A673 (cell line): ENCODE data around the gene LRP1. TPM values are rescaled to one million over a fixed set of nuclear protein-coding genes. Genes with fewer than 3 reads are reported as not detected.

Experiments used
- BruUV-seq: library from RNA; stranded (reverse); fragments of 400-500 nt; replicated peaks from 2 replicates; lab custom pipeline; 2021; lab: Mats Ljungman, UMichigan
- CTCF ChIA-PET: fragments of 300-600 bp; sonication (Branson Sonifier 250); formaldehyde crosslinking; loops from one replicate; lab custom pipeline; 2022; ENCODE audit warnings: antibody characterized with exemption; lab: Charles Lee
- POLR2A ChIA-PET: fragments of 300-600 bp; sonication (Branson Sonifier 250); formaldehyde crosslinking; loops from one replicate; lab custom pipeline; 2022; ENCODE audit warnings: antibody characterized with exemption; ENCODE audit not compliant: low non-redundant PET; lab: Charles Lee
- DNase-seq: peaks from one replicate; pipeline ENCODE4 v3.0.0-alpha.2; 2015; ENCODE audit warnings: low spot score
- H3K27ac ChIP-seq: fragments of 200-600 bp; sonication (generic); 2 replicates; pipeline ENCODE4 v1.5.1; 2016; ENCODE audit warnings: mixed run types, low read depth, mild to moderate bottlenecking, mixed read lengths, antibody characterized with exemption, low read length; ENCODE audit not compliant: poor library complexity, severe bottlenecking
- H3K27me3 ChIP-seq: fragments of 200-600 bp; sonication (generic); replicated peaks from 2 replicates; pipeline ENCODE4 v1.6.1; 2017; ENCODE audit warnings: mixed run types, low read depth, mild to moderate bottlenecking, mixed read lengths, antibody characterized with exemption, low read length; ENCODE audit not compliant: insufficient read depth, poor library complexity
- H3K36me3 ChIP-seq: fragments of 200-600 bp; sonication (generic); 2 replicates; pipeline ENCODE4 v1.6.1; 2016; ENCODE audit warnings: mixed run types, mild to moderate bottlenecking, mixed read lengths, antibody characterized with exemption, low read length; ENCODE audit not compliant: insufficient read depth, poor library complexity, severe bottlenecking
- H3K4me1 ChIP-seq: fragments of 200-600 bp; sonication (generic); 2 replicates; pipeline ENCODE4 v1.6.1; 2017; ENCODE audit warnings: mixed run types, mild to moderate bottlenecking, mixed read lengths, antibody characterized with exemption, low read length; ENCODE audit not compliant: insufficient read depth, poor library complexity, severe bottlenecking
- H3K4me3 ChIP-seq: fragments of 200-600 bp; sonication (generic); 2 replicates; pipeline ENCODE4 v1.5.1; 2016; ENCODE audit warnings: low read depth, mixed run types, mild to moderate bottlenecking, mixed read lengths, low read length; ENCODE audit not compliant: poor library complexity, severe bottlenecking
- H3K9me3 ChIP-seq: fragments of 200-600 bp; sonication (generic); 2 replicates; pipeline ENCODE4 v1.6.1; 2016; ENCODE audit warnings: mixed run types, low read depth, mild to moderate bottlenecking, mixed read lengths, antibody characterized with exemption, low read length; ENCODE audit not compliant: poor library complexity, severe bottlenecking
- EZH2 ChIP-seq: fragments of 200-600 bp; sonication (generic); IDR thresholded peaks from 2 replicates; pipeline ENCODE4 v1.6.1; 2017; ENCODE audit warnings: borderline replicate concordance, low read depth, mild to moderate bottlenecking, mixed read lengths, antibody characterized with exemption, low read length; ENCODE audit not compliant: poor library complexity, severe bottlenecking
- intact Hi-C: fragments of 100-400 bp; cut with micrococcal nuclease; formaldehyde crosslinking; loops from one replicate; pipeline ENCODE4 v1.10.0; 2022; ENCODE audit not compliant: unreplicated experiment
- total RNA-seq: library from RNA; stranded (reverse); gene quantifications from 2 replicates; pipeline ENCODE4 v1.2.3, GENCODE V29; 2021
- TF ChIP-seq, protein P1 (sequence below): fragments of 300-800, 200-600 bp; sonication (generic); conservative IDR thresholded peaks from 2 replicates; pipeline ENCODE4 v1.5.1; 2017; ENCODE audit warnings: low read depth, mild to moderate bottlenecking, antibody characterized with exemption, low read length, moderate library complexity, mixed read lengths

The LRP1 gene
- total RNA-seq, 1 experiment from 2014 or later = 31.0 TPM

DNA sequence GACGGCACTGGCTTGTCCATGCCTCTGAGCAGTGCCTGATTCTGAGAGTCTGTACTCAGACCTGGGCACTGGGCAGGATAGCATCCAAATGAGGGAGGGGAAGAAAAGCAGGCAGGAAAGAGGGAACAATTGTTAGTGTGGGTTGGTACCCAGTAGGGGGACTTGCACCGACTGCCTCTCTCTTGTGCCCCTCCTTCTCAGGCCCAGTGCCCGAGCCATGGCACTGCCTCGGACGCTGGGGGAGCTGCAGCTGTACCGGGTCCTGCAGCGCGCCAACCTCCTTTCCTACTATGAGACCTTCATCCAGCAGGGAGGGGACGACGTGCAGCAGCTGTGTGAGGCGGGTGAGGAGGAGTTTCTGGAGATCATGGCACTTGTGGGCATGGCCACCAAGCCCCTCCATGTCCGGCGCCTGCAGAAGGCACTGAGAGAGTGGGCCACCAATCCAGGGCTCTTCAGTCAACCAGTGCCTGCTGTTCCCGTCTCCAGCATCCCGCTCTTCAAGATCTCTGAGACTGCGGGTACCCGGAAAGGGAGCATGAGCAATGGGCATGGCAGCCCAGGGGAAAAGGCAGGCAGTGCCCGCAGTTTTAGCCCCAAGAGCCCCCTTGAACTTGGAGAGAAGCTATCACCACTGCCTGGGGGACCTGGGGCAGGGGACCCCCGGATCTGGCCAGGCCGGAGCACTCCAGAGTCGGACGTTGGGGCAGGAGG, 37.2 kb upstream of the LRP1 start:
- no peaks in the 10 kb centered on the region for H3K9me3 ChIP-seq
- intact Hi-C loops = no loop called here
- H3K27ac ChIP-seq = peak overlapping the region; percentile 75
- peaks cover 51% of the 10 kb centered on the region for H3K4me1 ChIP-seq
- ChIA-PET CTCF (interaction anchor here (2.0 kb wide), 1 partner anchor 22 kb away, joined by 9 read pairs; no protein-coding TSS in a partner anchor), POLR2A (no interaction called here)
- H3K4me3 ChIP-seq = peak overlapping the region; percentile 93
- no peaks in the 10 kb centered on the region for H3K27me3 ChIP-seq
- no peak for TF ChIP-seq EZH2
- TF ChIP-seq, protein P1, sequence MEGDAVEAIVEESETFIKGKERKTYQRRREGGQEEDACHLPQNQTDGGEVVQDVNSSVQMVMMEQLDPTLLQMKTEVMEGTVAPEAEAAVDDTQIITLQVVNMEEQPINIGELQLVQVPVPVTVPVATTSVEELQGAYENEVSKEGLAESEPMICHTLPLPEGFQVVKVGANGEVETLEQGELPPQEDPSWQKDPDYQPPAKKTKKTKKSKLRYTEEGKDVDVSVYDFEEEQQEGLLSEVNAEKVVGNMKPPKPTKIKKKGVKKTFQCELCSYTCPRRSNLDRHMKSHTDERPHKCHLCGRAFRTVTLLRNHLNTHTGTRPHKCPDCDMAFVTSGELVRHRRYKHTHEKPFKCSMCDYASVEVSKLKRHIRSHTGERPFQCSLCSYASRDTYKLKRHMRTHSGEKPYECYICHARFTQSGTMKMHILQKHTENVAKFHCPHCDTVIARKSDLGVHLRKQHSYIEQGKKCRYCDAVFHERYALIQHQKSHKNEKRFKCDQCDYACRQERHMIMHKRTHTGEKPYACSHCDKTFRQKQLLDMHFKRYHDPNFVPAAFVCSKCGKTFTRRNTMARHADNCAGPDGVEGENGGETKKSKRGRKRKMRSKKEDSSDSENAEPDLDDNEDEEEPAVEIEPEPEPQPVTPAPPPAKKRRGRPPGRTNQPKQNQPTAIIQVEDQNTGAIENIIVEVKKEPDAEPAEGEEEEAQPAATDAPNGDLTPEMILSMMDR = no peak
- no TSS peak for BruUV-seq
- peak; percentile 58 for DNase-seq
- peaks cover 52% of the 10 kb centered on the region for H3K36me3 ChIP-seq

DNA sequence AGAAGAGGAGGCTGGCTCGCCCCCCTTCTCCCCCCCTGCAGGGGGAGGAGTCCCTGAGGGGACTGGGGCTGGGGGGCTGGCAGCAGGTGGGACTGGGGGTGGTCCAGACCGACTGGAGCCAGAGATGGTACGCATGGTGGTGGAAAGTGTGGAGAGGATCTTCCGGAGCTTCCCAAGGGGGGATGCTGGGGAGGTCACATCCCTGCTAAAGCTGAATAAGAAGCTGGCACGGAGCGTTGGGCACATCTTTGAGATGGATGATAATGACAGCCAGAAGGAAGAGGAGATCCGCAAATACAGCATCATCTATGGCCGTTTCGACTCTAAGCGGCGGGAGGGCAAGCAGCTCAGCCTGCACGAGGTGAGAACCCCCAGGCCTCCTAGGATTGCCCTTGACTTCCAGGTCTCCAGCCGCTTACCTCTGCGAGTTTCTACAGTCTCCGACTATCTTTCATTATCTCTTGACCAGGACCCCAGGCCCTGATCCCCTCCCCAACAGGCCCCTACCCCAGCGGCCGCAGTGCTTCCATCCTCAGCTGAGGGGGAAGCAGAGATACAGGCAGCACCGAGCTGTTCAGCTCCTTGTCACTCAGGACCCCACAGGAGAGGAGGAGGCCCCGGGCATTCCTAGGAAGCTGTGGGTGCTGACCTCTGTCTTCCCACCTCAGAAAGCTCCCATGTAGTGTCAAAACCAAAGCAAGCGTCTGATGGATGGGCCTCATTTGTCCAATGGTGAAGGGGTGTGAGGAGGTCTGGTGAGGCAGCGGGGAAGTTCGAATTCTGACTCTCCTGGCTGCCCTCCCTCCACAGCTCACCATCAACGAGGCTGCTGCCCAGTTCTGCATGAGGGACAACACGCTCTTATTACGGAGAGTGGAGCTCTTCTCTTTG, 36.4 kb upstream of the LRP1 start:
- intact Hi-C loops = no loop called here
- CTCF ChIA-PET = interaction anchor here (1.5 to 3.1 kb wide), 2 partner anchors 22 to 455 kb away, joined by 3 to 23 read pairs; no protein-coding TSS in a partner anchor
- BruUV-seq = no TSS peak
- TF ChIP-seq, protein P1 = no peak
- TF ChIP-seq EZH2 = no peak
- Histone ChIP-seq H3K9me3 (no peaks in the 10 kb centered on the region), H3K4me1 (peaks cover 46% of the 10 kb centered on the region), H3K27me3 (no peaks in the 10 kb centered on the region), H3K27ac (peak overlapping the region; percentile 75), H3K36me3 (peaks cover 60% of the 10 kb centered on the region), H3K4me3 (peak overlapping the region; percentile 93)
- POLR2A ChIA-PET = interaction anchor here (0.6 to 1.4 kb wide), 2 partner anchors 12 to 81 kb away, joined by 3 read pairs; no protein-coding TSS in a partner anchor
- no peak for DNase-seq

DNA sequence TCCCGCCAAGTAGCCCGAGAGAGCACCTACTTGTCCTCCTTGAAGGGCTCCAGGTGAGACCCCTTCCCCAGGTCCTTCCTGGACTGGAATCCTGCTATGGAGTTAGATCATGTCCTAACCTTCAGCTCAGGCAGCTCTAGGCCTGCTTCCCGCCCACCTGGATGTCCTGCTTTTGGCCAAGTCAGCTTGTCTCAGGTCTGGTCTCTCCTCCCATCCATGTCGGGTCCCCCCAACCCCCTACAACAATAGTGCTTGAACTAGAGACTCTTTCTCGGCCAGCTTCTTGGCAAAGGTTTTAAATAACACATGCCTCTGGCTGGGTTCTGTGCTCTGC, 35.8 kb upstream of the LRP1 start:
- ChIA-PET POLR2A (interaction anchor here (0.6 to 1.4 kb wide), 2 partner anchors 13 to 82 kb away, joined by 3 read pairs; no protein-coding TSS in a partner anchor), CTCF (interaction anchor here (1.5 to 3.1 kb wide), 2 partner anchors 23 to 456 kb away, joined by 3 to 23 read pairs; no protein-coding TSS in a partner anchor)
- Histone ChIP-seq H3K27ac (peak overlapping the region; percentile 75), H3K4me3 (peak overlapping the region; percentile 93), H3K27me3 (no peaks in the 10 kb centered on the region), H3K9me3 (no peaks in the 10 kb centered on the region), H3K4me1 (peaks cover 46% of the 10 kb centered on the region), H3K36me3 (peaks cover 64% of the 10 kb centered on the region)
- no TSS peak for BruUV-seq
- intact Hi-C loops = no loop called here
- DNase-seq = no peak
- TF ChIP-seq, protein P1 = no peak
- no peak for TF ChIP-seq EZH2
